ENCODE results near the gene ARF3. TPM values are rescaled to one million over a fixed set of nuclear protein-coding genes. Genes with fewer than 3 reads are reported as not detected.
A peak's percentile ranks its signal among the peaks of the same experiment; 100 is the strongest.

The ARF3 gene
- total and polyA plus RNA-seq, 4 donors, result 67.9 to 319 (median 180) TPM

DNA sequence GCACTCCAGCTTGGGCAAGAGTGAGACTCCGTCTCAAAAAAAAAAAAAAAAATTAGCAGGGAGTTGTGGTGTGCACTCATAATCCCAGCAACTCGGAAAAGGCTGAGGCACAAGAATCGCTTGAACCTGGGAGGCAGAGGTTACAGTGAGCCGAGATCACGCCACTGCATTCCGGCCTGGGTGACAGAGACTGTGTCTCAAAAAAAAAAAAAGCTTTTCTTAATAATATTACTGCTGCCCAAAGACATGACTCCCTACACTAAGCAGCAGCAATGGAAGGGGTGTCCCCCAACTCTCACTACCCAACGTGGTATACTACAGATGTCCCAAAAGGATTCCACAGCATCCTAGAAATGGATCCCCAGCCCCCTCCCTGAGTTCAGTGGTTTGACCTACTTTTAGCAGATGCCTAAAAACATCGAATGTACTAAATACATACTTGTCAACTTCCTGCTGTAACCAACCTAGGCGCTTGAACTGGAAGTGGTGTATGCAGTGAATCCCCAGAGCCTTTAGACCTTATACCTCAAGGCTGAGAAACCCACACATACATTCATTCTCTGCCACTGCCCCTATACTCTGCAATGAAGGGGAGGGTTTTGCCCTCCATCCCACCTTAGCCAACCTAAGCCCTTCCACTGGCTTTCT is 23.5 kb downstream of the ARF3 start:
- DNase-seq (ENCODE audit: low read depth in 4 of 6, low spot score in 6 of 6), result no peak
- Histone ChIP-seq H3K27me3 (ENCODE audit: control insufficient read depth, insufficient read depth, low read length) (no peaks in the 10 kb centered on the region), H3K4me3 (ENCODE audit: low read depth, low read length) (no peak overlapping the region), H3K4me1 (ENCODE audit: control insufficient read depth, insufficient read depth, low read length) (no peaks in the 10 kb centered on the region), H3K27ac (ENCODE audit: low read depth, low read length) (no peak overlapping the region), H3K36me3 (ENCODE audit: control insufficient read depth, insufficient read depth, low read length) (peaks cover 67% of the 10 kb centered on the region), H3K9me3 (ENCODE audit: control insufficient read depth, insufficient read depth, low read length) (no peaks in the 10 kb centered on the region)
- 93% methylated on average over 5 of the region's 9 CpGs for WGBS (ENCODE audit: insufficient coverage)

DNA sequence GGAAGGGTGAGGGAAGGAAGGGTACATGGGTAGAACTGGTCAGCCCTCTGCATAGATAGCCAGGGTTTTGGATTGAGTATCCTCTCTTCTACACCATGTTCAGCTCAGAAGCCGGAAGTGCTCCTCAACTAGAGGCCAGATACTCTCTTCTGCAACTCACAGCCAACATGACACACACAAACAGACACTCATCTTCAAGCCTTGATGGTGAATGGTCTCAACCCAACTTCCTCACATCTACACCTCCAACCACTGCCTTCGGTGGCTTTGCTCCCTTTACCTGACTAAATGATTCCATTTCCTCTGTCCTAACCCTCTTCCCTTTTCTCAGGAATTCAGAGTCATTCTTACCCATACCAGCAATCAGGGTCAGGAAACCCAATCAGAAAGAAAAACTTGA is 24.4 kb downstream of the ARF3 start:
- Histone ChIP-seq H3K4me3 (ENCODE audit: low read depth, low read length) (no peak overlapping the region), H3K36me3 (ENCODE audit: control insufficient read depth, insufficient read depth, low read length) (peaks cover 64% of the 10 kb centered on the region), H3K4me1 (ENCODE audit: control insufficient read depth, insufficient read depth, low read length) (no peaks in the 10 kb centered on the region), H3K9me3 (ENCODE audit: control insufficient read depth, insufficient read depth, low read length) (no peaks in the 10 kb centered on the region), H3K27ac (ENCODE audit: low read depth, low read length) (no peak overlapping the region), H3K27me3 (ENCODE audit: control insufficient read depth, insufficient read depth, low read length) (no peaks in the 10 kb centered on the region)
- 94% methylated on average over 2 of the region's 2 CpGs for WGBS (ENCODE audit: insufficient coverage)
- DNase-seq (ENCODE audit: low read depth in 4 of 6, low spot score in 6 of 6), result no peak

DNA sequence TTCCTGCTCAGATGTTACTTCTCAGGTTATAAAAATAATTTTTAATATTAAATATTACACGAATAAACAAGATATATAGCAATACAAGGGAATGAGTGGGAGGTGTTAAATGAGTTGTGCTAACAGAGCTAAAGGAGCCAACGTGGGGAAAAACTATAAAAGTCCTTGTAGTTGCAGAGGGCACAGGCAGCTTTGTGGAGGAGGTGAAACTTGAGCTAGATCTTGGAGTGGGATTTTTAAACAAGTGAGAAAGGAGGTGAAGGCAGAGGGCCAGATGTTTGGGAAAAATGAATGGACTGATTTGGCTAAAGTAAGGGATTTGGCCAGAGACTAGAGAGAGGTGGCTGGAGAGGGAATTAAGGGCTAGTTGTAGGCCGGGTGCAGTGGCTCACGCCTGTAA is 26.8 kb downstream of the ARF3 start:
- 54% methylated on average over 1 of the region's 4 CpGs for WGBS (ENCODE audit: insufficient coverage)
- Histone ChIP-seq H3K4me3 (ENCODE audit: low read depth, low read length) (no peak overlapping the region), H3K4me1 (ENCODE audit: control insufficient read depth, insufficient read depth, low read length) (peaks cover 3% of the 10 kb centered on the region), H3K27me3 (ENCODE audit: control insufficient read depth, insufficient read depth, low read length) (no peaks in the 10 kb centered on the region), H3K9me3 (ENCODE audit: control insufficient read depth, insufficient read depth, low read length) (no peaks in the 10 kb centered on the region), H3K27ac (ENCODE audit: low read depth, low read length) (no peak overlapping the region), H3K36me3 (ENCODE audit: control insufficient read depth, insufficient read depth, low read length) (peaks cover 49% of the 10 kb centered on the region)
- DNase-seq (ENCODE audit: low read depth in 4 of 6, low spot score in 6 of 6), result no peak

DNA sequence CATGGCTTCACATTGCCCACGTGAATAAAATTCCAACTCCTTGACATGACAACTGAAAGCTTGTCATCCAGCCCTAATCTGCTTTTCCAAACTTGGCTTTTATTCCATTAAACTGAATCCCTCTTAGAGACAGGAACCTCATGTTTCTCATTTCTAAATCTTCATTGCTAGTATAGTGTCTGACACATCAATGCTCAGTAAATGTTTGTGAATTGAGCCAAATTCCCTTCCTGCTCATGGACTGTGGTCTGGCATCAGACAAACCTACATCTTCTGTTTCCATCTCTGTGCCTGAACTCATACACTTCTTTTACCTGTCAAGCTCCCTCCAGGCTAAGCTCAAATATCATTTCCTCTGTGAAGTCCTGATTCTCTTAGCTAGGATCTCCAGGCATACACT is 27.7 kb downstream of the ARF3 start:
- Histone ChIP-seq H3K4me3 (ENCODE audit: low read depth, low read length) (no peak overlapping the region), H3K4me1 (ENCODE audit: control insufficient read depth, insufficient read depth, low read length) (peaks cover 9% of the 10 kb centered on the region), H3K36me3 (ENCODE audit: control insufficient read depth, insufficient read depth, low read length) (peaks cover 44% of the 10 kb centered on the region), H3K9me3 (ENCODE audit: control insufficient read depth, insufficient read depth, low read length) (no peaks in the 10 kb centered on the region), H3K27ac (ENCODE audit: low read depth, low read length) (no peak overlapping the region), H3K27me3 (ENCODE audit: control insufficient read depth, insufficient read depth, low read length) (no peaks in the 10 kb centered on the region)
- 89% methylated on average over 1 of the region's 1 CpG for WGBS (ENCODE audit: insufficient coverage)
- no peak for DNase-seq (ENCODE audit: low read depth in 4 of 6, low spot score in 6 of 6)

DNA sequence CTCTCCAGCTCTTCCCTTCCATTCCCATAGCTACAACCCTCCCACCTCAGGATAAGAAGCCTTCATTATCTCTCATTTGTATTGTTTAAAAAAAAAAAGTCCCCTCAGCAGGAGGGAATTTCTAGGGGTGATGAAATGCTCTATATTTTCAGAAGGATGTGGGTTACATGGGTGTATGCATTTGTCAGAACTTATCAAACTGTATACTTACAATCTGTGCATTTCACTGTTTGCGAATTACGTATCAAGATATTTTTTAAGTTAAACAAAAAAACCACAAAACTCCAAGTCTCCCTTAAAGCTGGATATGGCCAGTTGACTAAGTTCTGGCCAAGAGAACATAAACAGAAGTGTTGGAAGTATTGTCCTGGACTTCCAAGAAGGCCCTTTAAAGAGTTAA is 30.0 kb downstream of the ARF3 start:
- H3K9me3 ChIP-seq (ENCODE audit: control insufficient read depth, insufficient read depth, low read length), result no peaks in the 10 kb centered on the region
- no CpG with 5 or more reads among the region's 2 CpGs for WGBS (ENCODE audit: insufficient coverage)
- no peak overlapping the region for H3K4me3 ChIP-seq (ENCODE audit: low read depth, low read length)
- no peaks in the 10 kb centered on the region for H3K27me3 ChIP-seq (ENCODE audit: control insufficient read depth, insufficient read depth, low read length)
- DNase-seq (ENCODE audit: low read depth in 4 of 6, low spot score in 6 of 6), result no peak
- H3K36me3 ChIP-seq (ENCODE audit: control insufficient read depth, insufficient read depth, low read length), result peaks cover 31% of the 10 kb centered on the region
- H3K4me1 ChIP-seq (ENCODE audit: control insufficient read depth, insufficient read depth, low read length), result peaks cover 12% of the 10 kb centered on the region
- no peak overlapping the region for H3K27ac ChIP-seq (ENCODE audit: low read depth, low read length)

DNA sequence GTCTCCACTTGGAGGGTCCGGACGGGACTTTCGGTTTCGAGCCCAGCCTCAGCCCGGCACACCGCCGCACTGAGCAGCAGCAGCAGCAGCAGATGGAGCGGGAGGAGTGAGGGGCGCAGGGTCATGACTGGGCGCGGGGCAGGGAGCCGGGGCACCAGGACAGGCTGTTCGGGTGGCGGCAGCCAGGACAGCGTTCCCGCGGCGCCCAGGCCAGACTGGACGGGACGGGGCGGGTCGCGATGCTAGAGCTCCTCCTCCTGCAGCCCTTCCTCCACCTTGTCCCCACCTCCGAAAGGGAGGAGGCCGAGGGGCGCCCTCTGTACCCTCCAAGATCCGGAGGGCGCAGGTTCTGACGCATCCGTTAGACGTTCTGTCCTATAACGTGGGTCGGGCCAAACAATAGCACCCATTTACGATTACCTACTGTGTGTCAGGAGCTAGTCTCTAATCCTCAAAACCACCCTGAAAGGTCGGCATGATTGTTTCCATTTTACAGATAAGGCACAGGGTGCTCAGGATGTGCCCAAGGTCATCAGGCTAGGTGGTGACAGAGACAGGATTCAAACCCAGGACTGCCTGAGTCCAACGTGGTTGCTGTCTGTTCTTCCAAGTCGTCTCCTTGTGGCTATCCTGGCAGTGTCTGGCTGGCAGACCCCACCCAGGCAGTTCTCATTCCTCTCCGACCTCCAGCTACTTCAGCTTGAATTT is 31.8 kb downstream of the ARF3 start, which contains the start of gene FKBP11:
FKBP11 (minus strand) TSS at position 189 of the 708 bp plus-strand sequence; CDS start at position 125, 64 bp downstream.
- DNase-seq (ENCODE audit: low read depth in 4 of 6, low spot score in 6 of 6), result peak in 2 of 6 donors; percentile 41 to 49
- Histone ChIP-seq H3K4me1 (ENCODE audit: control insufficient read depth, insufficient read depth, low read length) (peaks cover 12% of the 10 kb centered on the region), H3K27me3 (ENCODE audit: control insufficient read depth, insufficient read depth, low read length) (no peaks in the 10 kb centered on the region), H3K36me3 (ENCODE audit: control insufficient read depth, insufficient read depth, low read length) (peaks cover 25% of the 10 kb centered on the region), H3K9me3 (ENCODE audit: control insufficient read depth, insufficient read depth, low read length) (no peaks in the 10 kb centered on the region), H3K4me3 (ENCODE audit: low read depth, low read length) (peak within 1 kb of the TSS; percentile 70), H3K27ac (ENCODE audit: low read depth, low read length) (peak within 1 kb of the TSS; percentile 64)
- WGBS (ENCODE audit: insufficient coverage), result 4% methylated on average over 33 of the region's 38 CpGs

DNA sequence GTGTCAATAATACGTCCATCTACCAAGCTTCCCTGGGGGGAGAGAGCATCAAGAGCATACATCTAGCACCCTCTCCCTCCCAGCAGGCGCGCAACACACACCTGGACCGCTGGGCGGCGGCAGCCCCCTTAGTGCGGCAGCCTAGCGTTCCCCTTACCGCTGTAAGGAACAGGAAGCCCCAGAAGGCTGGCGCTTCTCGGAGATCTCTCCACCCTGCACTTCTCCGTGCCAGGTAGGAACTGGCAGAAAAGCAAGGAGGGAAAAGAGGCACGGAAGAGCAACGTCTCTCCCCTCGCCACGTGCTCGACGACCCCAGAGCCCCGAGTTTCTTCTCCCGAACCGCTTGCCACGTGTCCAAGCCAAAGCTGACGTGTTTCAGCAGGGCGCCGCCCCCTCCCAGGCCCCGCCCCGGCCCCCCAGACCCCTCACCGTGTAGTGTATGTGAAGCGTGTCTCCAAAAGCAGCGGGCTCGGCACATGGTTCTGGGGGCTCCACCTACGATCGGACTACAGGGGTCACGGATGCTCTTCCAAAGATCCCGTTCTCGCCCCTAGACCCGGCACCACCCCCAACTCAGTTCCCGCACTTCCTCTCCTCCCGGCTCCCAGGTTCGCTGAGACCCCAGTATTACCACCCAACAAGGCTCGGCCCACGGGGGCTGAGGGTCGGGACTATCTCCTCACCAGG is 32.5 kb downstream of the ARF3 start:
- H3K27ac ChIP-seq (ENCODE audit: low read depth, low read length), result peak overlapping the region; percentile 64
- 2% methylated on average over 36 of the region's 43 CpGs for WGBS (ENCODE audit: insufficient coverage)
- peak in 5 of 6 donors; percentile 22 to 82 (median 42) for DNase-seq (ENCODE audit: low read depth in 4 of 6, low spot score in 6 of 6)
- H3K27me3 ChIP-seq (ENCODE audit: control insufficient read depth, insufficient read depth, low read length), result no peaks in the 10 kb centered on the region
- H3K4me3 ChIP-seq (ENCODE audit: low read depth, low read length), result peak overlapping the region; percentile 70
- H3K9me3 ChIP-seq (ENCODE audit: control insufficient read depth, insufficient read depth, low read length), result no peaks in the 10 kb centered on the region
- H3K4me1 ChIP-seq (ENCODE audit: control insufficient read depth, insufficient read depth, low read length), result peaks cover 12% of the 10 kb centered on the region
- peaks cover 25% of the 10 kb centered on the region for H3K36me3 ChIP-seq (ENCODE audit: control insufficient read depth, insufficient read depth, low read length)

DNA sequence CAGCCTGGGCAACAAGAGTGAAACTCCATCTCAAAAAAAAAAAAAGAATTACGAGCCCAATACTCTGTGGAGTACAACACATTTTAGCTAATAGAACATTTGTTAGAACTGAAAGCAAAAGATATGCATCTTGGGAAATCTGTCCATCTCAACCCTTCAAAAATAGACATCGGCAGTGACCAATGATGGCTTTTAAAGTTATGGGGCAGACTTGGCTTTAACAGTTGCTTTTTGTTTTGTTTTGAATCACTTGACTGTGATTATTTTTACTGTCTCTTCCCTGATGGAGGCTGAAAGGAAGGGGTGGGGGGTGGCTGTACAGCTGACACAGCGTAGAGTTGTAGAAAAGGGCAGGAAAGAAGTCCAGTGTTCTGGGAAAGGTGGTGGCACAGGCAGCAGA is 34.2 kb downstream of the ARF3 start:
- WGBS (ENCODE audit: insufficient coverage), result 90% methylated on average over 1 of the region's 3 CpGs

DNA sequence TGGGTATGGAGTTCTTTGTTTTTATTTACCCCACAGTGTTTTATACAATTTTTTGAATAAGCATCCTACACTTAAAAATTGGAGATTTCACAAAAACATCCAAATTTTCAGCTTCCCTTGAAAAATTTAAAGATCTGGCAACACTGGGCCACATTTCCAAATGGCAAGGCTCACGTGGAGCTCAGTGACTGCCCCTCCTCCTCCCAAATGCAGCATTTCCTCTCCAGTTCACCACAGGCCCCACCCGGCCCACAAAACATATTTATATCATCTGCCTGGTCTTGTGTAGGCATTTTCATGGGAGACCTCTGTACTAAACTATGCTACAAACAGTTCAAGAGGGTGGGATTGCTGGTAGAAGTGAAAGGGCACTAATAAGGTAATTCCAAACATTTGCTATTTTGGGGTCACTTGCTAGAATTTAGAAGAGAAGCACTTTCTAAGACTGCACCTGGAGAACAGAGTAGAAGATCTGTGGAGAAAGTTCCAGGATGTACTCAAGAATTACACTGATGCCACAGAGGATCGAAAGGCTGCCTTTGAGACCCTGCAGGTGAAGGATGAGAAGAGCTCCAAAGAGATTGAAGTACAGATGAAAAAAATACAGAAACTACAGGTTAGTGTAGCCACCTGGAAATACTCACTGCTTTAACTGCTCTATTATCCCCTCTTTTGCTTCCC is 39.3 kb downstream of the ARF3 start:
- no peak overlapping the region for H3K4me3 ChIP-seq (ENCODE audit: low read depth, low read length)
- no peak overlapping the region for H3K27ac ChIP-seq (ENCODE audit: low read depth, low read length)
- DNase-seq (ENCODE audit: low read depth in 4 of 6, low spot score in 6 of 6), result no peak
- no CpG with 5 or more reads among the region's 3 CpGs for WGBS (ENCODE audit: insufficient coverage)
- H3K27me3 ChIP-seq (ENCODE audit: control insufficient read depth, insufficient read depth, low read length), result no peaks in the 10 kb centered on the region
- H3K4me1 ChIP-seq (ENCODE audit: control insufficient read depth, insufficient read depth, low read length), result no peaks in the 10 kb centered on the region
- H3K36me3 ChIP-seq (ENCODE audit: control insufficient read depth, insufficient read depth, low read length), result peaks cover 16% of the 10 kb centered on the region
- H3K9me3 ChIP-seq (ENCODE audit: control insufficient read depth, insufficient read depth, low read length), result no peaks in the 10 kb centered on the region

More for the DNA sequence above, 34.2 kb downstream of the ARF3 start:
- Histone ChIP-seq H3K36me3 (ENCODE audit: control insufficient read depth, insufficient read depth, low read length) (peaks cover 18% of the 10 kb centered on the region), H3K4me3 (ENCODE audit: low read depth, low read length) (no peak overlapping the region), H3K4me1 (ENCODE audit: control insufficient read depth, insufficient read depth, low read length) (peaks cover 12% of the 10 kb centered on the region), H3K27me3 (ENCODE audit: control insufficient read depth, insufficient read depth, low read length) (no peaks in the 10 kb centered on the region), H3K9me3 (ENCODE audit: control insufficient read depth, insufficient read depth, low read length) (no peaks in the 10 kb centered on the region), H3K27ac (ENCODE audit: low read depth, low read length) (no peak overlapping the region)
- no peak for DNase-seq (ENCODE audit: low read depth in 4 of 6, low spot score in 6 of 6)
